Aorta (tissue), 5 donors: ENCODE results near the gene DDX10. TPM values are rescaled to one million over a fixed set of nuclear protein-coding genes. Genes with fewer than 3 reads are reported as not detected.
"Not testable (repeated sequence)": the region's sequence is repeated elsewhere in the genome, so short reads cannot be mapped to it uniquely, and the experiment has no call there.

ENCODE experiments used
- ATAC-seq: fragments of 200-7000 bp; cut with Tn5 transposase; one replicate; pipeline ENCODE4 v1.9.1; 2022; ENCODE audit warnings: moderate library complexity; ENCODE audit not compliant: low FRiP score
- DNase-seq, 2 donors: peaks; one replicate each; pipeline ENCODE4 v3.0.0-alpha.2; 2020
- H3K27ac ChIP-seq, 2 donors: one replicate each; pipeline ENCODE4 v1.5.1; 2013; ENCODE audit warnings: low read length in 2 of 2, mild to moderate bottlenecking in 2 of 2, moderate library complexity in 2 of 2, control low read depth in 1 of 2, inconsistent platforms in 1 of 2, low read depth in 1 of 2
- H3K27me3 ChIP-seq, 2 donors: one replicate each; pipeline ENCODE4 v1.6.1; 2013; ENCODE audit warnings: control low read depth in 1 of 2, low read length in 1 of 2, mild to moderate bottlenecking in 1 of 2, moderate library complexity in 1 of 2; ENCODE audit not compliant: insufficient read depth in 2 of 2, control insufficient read depth in 1 of 2
- H3K36me3 ChIP-seq, 2 donors: one replicate each; pipeline ENCODE4 v1.6.1; 2013; ENCODE audit warnings: control low read depth in 1 of 2, low read length in 1 of 2, mild to moderate bottlenecking in 1 of 2; ENCODE audit not compliant: insufficient read depth in 2 of 2, control insufficient read depth in 1 of 2
- H3K4me1 ChIP-seq, 2 donors: one replicate each; pipeline ENCODE4 v1.6.1; 2013; ENCODE audit warnings: low read length in 2 of 2, control low read depth in 1 of 2, mild to moderate bottlenecking in 1 of 2, moderate library complexity in 1 of 2; ENCODE audit not compliant: insufficient read depth in 2 of 2, control insufficient read depth in 1 of 2
- H3K4me3 ChIP-seq, 2 donors: one replicate each; pipeline ENCODE4 v1.5.1; 2013; ENCODE audit warnings: low read length in 2 of 2, control low read depth in 1 of 2, mild to moderate bottlenecking in 1 of 2
- H3K9me3 ChIP-seq: one replicate; pipeline ENCODE4 v1.6.1; 2013; ENCODE audit warnings: mild to moderate bottlenecking, low read length; ENCODE audit not compliant: control insufficient read depth
- WGBS, 2 donors: extraction: QIAGEN DNeasy Blood & Tissue Kit; methylation state at CpG; one replicate each; pipeline ENCODE4 v1.1.7; 2013; 5-methylcytosine and 5-hydroxymethylcytosine counted together
- intact Hi-C, 2 donors: fragments of 100-400 bp; cut with DNase I; formaldehyde crosslinking; loops; one replicate each; pipeline versions ENCODE4 v1.14.2 to v1.15.0; 2022
- polyA plus RNA-seq, 2 donors: library from polyadenylated mRNA; stranded (reverse); fragments of 200-250 nt; gene quantifications; one replicate each; pipeline ENCODE4 v1.2.3, GENCODE V29; 2013
- total RNA-seq, 2 donors: library from RNA; stranded (reverse); fragmentation: NEBNext Ultra II Directional; extraction: Animal tissue kit (Norgen Biotek cat#: 25700); gene quantifications; one replicate each; pipeline ENCODE4 v1.2.1, GENCODE V29; 2021
- donor health status: healthy with polysubstance abuse.
- donor health status: Bipolar disorder and iron deficiency.
- donor health status: DM: no; HTN: no; CAD: no.
- donor health status: DM: no; HTN: no; CAD: no.
- donor health status: DM: yes; HTN: yes; CAD: no.

Gene DDX10
- total and polyA plus RNA-seq, 4 donors = 9.3 to 24.2 (median 15.3) TPM

GRCh38 chr11:108758458-108758857, 93.6 kb downstream of the DDX10 start:
- ATAC-seq = no peak
- 69 to 71% methylated on average over 2 of the region's 2 CpGs for WGBS, 2 donors
- no peaks in the 10 kb centered on the region for H3K36me3 ChIP-seq

GRCh38 chr11:108766596-108767173, 101.8 kb downstream of the DDX10 start:
- intact Hi-C loops = no loop called here
- WGBS, 2 donors = 96 to 98% methylated on average over 6 of the region's 6 CpGs
- DNase-seq (no peak), ATAC-seq (no peak)
- Histone ChIP-seq H3K27me3 (no peaks in the 10 kb centered on the region), H3K27ac (no peak overlapping the region), H3K4me3 (no peak overlapping the region), H3K36me3 (no peaks in the 10 kb centered on the region), H3K4me1 (no peaks in the 10 kb centered on the region), H3K9me3 (no peaks in the 10 kb centered on the region)

More at GRCh38 chr11:108758458-108758857, 93.6 kb downstream of the DDX10 start:
- Histone ChIP-seq H3K27me3 (no peaks in the 10 kb centered on the region), H3K27ac (no peak overlapping the region), H3K9me3 (no peaks in the 10 kb centered on the region), H3K4me3 (no peak overlapping the region), H3K4me1 (peaks cover 1 to 7% of the 10 kb centered on the region in 2 donors)
- DNase-seq = no peak
- intact Hi-C loops = no loop called here

- 94 to 95% methylated on average over 3 of the region's 3 CpGs for WGBS, 2 donors
- no peak for ATAC-seq
These were observed 103.5 kb downstream of the DDX10 start for GRCh38 chr11:108768370-108768769.

GRCh38 chr11:108768964-108769363, 104.1 kb downstream of the DDX10 start:
- ATAC-seq = no peak
- H3K27ac ChIP-seq = no peak overlapping the region
- no peaks in the 10 kb centered on the region for H3K36me3 ChIP-seq
- intact Hi-C loops = no loop called here
- H3K9me3 ChIP-seq = no peaks in the 10 kb centered on the region
- no peaks in the 10 kb centered on the region for H3K27me3 ChIP-seq
- no peak overlapping the region for H3K4me3 ChIP-seq
- no peak for DNase-seq
- no peaks in the 10 kb centered on the region for H3K4me1 ChIP-seq
- 75 to 83% methylated on average over 1 of the region's 1 CpG for WGBS, 2 donors

More at GRCh38 chr11:108768370-108768769, 103.5 kb downstream of the DDX10 start:
- Histone ChIP-seq H3K36me3 (no peaks in the 10 kb centered on the region), H3K9me3 (no peaks in the 10 kb centered on the region), H3K27ac (no peak overlapping the region), H3K27me3 (no peaks in the 10 kb centered on the region), H3K4me3 (no peak overlapping the region), H3K4me1 (no peaks in the 10 kb centered on the region)
- no peak for DNase-seq
- intact Hi-C loops = no loop called here

- Histone ChIP-seq H3K27me3 (no peaks in the 10 kb centered on the region), H3K9me3 (peaks cover 1% of the 10 kb centered on the region), H3K27ac (no peak overlapping the region), H3K4me3 (no peak overlapping the region), H3K36me3 (no peaks in the 10 kb centered on the region), H3K4me1 (no peaks in the 10 kb centered on the region)
- ATAC-seq (no peak), DNase-seq (no peak)
- WGBS, 2 donors = 60 to 68% methylated on average over 5 of the region's 5 CpGs
- intact Hi-C loops = no loop called here
These were observed 109.3 kb downstream of the DDX10 start for GRCh38 chr11:108774037-108774730.

GRCh38 chr11:108775324-108775723, 110.5 kb downstream of the DDX10 start:
- Histone ChIP-seq H3K27me3 (no peaks in the 10 kb centered on the region), H3K4me1 (no peaks in the 10 kb centered on the region), H3K27ac (no peak overlapping the region), H3K36me3 (no peaks in the 10 kb centered on the region), H3K4me3 (no peak overlapping the region), H3K9me3 (peaks cover 1% of the 10 kb centered on the region)
- DNase-seq = no peak
- intact Hi-C loops = no loop called here
- no peak for ATAC-seq
- 86 to 95% methylated on average over 1 of the region's 1 CpG for WGBS, 2 donors

- WGBS, 2 donors = 94 to 95% methylated on average over 3 to 4 of the region's 4 CpGs
- H3K9me3 ChIP-seq, H3K36me3 ChIP-seq, intact Hi-C loops, H3K4me1 ChIP-seq, ATAC-seq, H3K4me3 ChIP-seq, H3K27ac ChIP-seq, DNase-seq, H3K27me3 ChIP-seq: not testable (repeated sequence)
These were observed 114.3 kb downstream of the DDX10 start for GRCh38 chr11:108779147-108779546.

GRCh38 chr11:108780119-108780518, 115.2 kb downstream of the DDX10 start:
- 59 to 78% methylated on average over 1 of the region's 1 CpG for whole genome bisulfite sequencing, 2 donors

GRCh38 chr11:108781946-108782345, 117.1 kb downstream of the DDX10 start:
- H3K27me3 ChIP-seq = no peaks in the 10 kb centered on the region
- ATAC-seq (no peak), DNase-seq (no peak)
- intact Hi-C loops = no loop called here
- H3K27ac ChIP-seq = no peak overlapping the region
- H3K9me3 ChIP-seq = no peaks in the 10 kb centered on the region
- no peaks in the 10 kb centered on the region for H3K4me1 ChIP-seq
- WGBS, 2 donors = 74 to 81% methylated on average over 2 of the region's 2 CpGs
- H3K36me3 ChIP-seq = no peaks in the 10 kb centered on the region
- H3K4me3 ChIP-seq = no peak overlapping the region

More at GRCh38 chr11:108780119-108780518, 115.2 kb downstream of the DDX10 start:
- intact Hi-C loops = no loop called here
- Histone ChIP-seq H3K9me3 (peaks cover 1% of the 10 kb centered on the region), H3K4me1 (no peaks in the 10 kb centered on the region), H3K36me3 (no peaks in the 10 kb centered on the region), H3K27ac (no peak overlapping the region), H3K4me3 (no peak overlapping the region), H3K27me3 (no peaks in the 10 kb centered on the region)
- DNase-seq (no peak), ATAC-seq (no peak)
